Mammary epithelial cell (primary cell): ENCODE results near the gene RPRD1A.

Experiments
- CTCF ChIP-seq, 2 donors: IDR thresholded peaks in 1 of 2; conservative IDR thresholded peaks in 1 of 2; 2 replicates each; pipeline ENCODE4 v1.5.1; 2011 to 2012; ENCODE audit warnings: inconsistent platforms in 2 of 2, low read length in 2 of 2, mild to moderate bottlenecking in 2 of 2, control low read depth in 1 of 2, low read depth in 1 of 2; ENCODE audit not compliant: insufficient read depth in 1 of 2; ENCODE audit errors: extremely low read depth in 1 of 2
- EZH2 ChIP-seq: IDR thresholded peaks from 2 replicates; pipeline ENCODE4 v1.6.1; 2012; ENCODE audit warnings: low read length, inconsistent platforms, borderline replicate concordance

- TF ChIP-seq CTCF (conservative IDR thresholded peaks at IDR 0.05 in 1 of 2, IDR thresholded peaks at IDR 0.05 in 1 of 2; ENCODE audit: extremely low read depth in 1 of 2, insufficient read depth in 1 of 2, low read depth in 1 of 2, low read length in 2 of 2) (no peak), EZH2 (no peak)
These were observed 75.7 kb downstream of the RPRD1A start for GRCh38 chr18:35991696-35992095.
